Measurements from ENCODE around the gene ZNF566. TPM values are rescaled to one million over a fixed set of nuclear protein-coding genes. Genes with fewer than 3 reads are reported as not detected.

ZNF566 gene
- total RNA-seq, 2 experiments from 2014 or later = 6.3 to 6.8 TPM

- no peaks in the 10 kb centered on the region for H3K27me3 Mint-ChIP-seq
- H3K4me3 Mint-ChIP-seq = no peak overlapping the region
- H3K36me3 Mint-ChIP-seq (ENCODE audit: low read depth) = peaks cover 35% of the 10 kb centered on the region
- no peaks in the 10 kb centered on the region for H3K4me1 Mint-ChIP-seq (ENCODE audit: low read depth)
- H3K27ac ChIP-seq (ENCODE audit: low read depth in 1 of 2, low read length in 2 of 2) = no peak overlapping the region
- DNase-seq = no peak
- no peak overlapping the region for H3K4me3 ChIP-seq (ENCODE audit: low read length)
- H3K4me1 ChIP-seq (ENCODE audit: insufficient read depth, low read length) = no peaks in the 10 kb centered on the region
- no peak overlapping the region for H3K27ac Mint-ChIP-seq
- H3K27me3 ChIP-seq (ENCODE audit: control insufficient read depth in 1 of 2, insufficient read depth in 2 of 2, low read length in 2 of 2) = no peaks in the 10 kb centered on the region
- ATAC-seq (ENCODE audit: poor library complexity) = no peak
- POLR2A ChIA-PET = no interaction called here
- intact Hi-C loops (cut with DNase I, micrococcal nuclease) = no loop called here
- no peaks in the 10 kb centered on the region for H3K36me3 ChIP-seq (ENCODE audit: insufficient read depth, low read length)
- peaks cover 19% of the 10 kb centered on the region for H3K9me3 Mint-ChIP-seq
- TF ChIP-seq CTCF (IDR thresholded peaks at IDR 0.05) = no peak
- H3K9me3 ChIP-seq (ENCODE audit: control insufficient read depth in 1 of 2, insufficient read depth in 1 of 2, low read length in 2 of 2) = peaks cover 50 to 78% of the 10 kb centered on the region in 2 experiments
- CTCF ChIA-PET = no interaction called here
Observed at GRCh38 chr19:36436531-36436930, 52.8 kb downstream of the ZNF566 start.

GRCh38 chr19:36423925-36424324 is 65.4 kb downstream of the ZNF566 start:
- Mint-ChIP-seq H3K9me3 (peaks cover 18% of the 10 kb centered on the region), H3K27ac (no peak overlapping the region), H3K27me3 (peaks cover 57% of the 10 kb centered on the region), H3K4me1 (ENCODE audit: low read depth) (peaks cover 6% of the 10 kb centered on the region), H3K36me3 (ENCODE audit: low read depth) (peaks cover 34% of the 10 kb centered on the region), H3K4me3 (no peak overlapping the region)
- Histone ChIP-seq H3K9me3 (ENCODE audit: control insufficient read depth in 1 of 2, insufficient read depth in 1 of 2, low read length in 2 of 2) (peaks cover 33 to 35% of the 10 kb centered on the region in 2 experiments), H3K27me3 (ENCODE audit: control insufficient read depth in 1 of 2, insufficient read depth in 2 of 2, low read length in 2 of 2) (peaks cover 16 to 23% of the 10 kb centered on the region in 2 experiments), H3K4me3 (ENCODE audit: low read length) (no peak overlapping the region), H3K36me3 (ENCODE audit: insufficient read depth, low read length) (no peaks in the 10 kb centered on the region), H3K4me1 (ENCODE audit: insufficient read depth, low read length) (peaks cover 5% of the 10 kb centered on the region), H3K27ac (ENCODE audit: low read depth in 1 of 2, low read length in 2 of 2) (no peak overlapping the region)
- ChIA-PET CTCF (no interaction called here), POLR2A (no interaction called here)
- no peak for ATAC-seq (ENCODE audit: poor library complexity)
- DNase-seq = no peak
- intact Hi-C loops (cut with DNase I, micrococcal nuclease) = no loop called here
- no peak for TF ChIP-seq CTCF (IDR thresholded peaks at IDR 0.05)

GRCh38 chr19:36421749-36422481 is 67.4 kb downstream of the ZNF566 start:
- ChIA-PET POLR2A (no interaction called here), CTCF (no interaction called here)
- Mint-ChIP-seq H3K9me3 (peaks cover 14% of the 10 kb centered on the region), H3K27me3 (peaks cover 53% of the 10 kb centered on the region), H3K4me1 (ENCODE audit: low read depth) (peaks cover 26% of the 10 kb centered on the region), H3K4me3 (peak overlapping the region; percentile 65), H3K27ac (no peak overlapping the region), H3K36me3 (ENCODE audit: low read depth) (peaks cover 50% of the 10 kb centered on the region)
- no peak for ATAC-seq (ENCODE audit: poor library complexity)
- intact Hi-C loops (cut with DNase I, micrococcal nuclease) = no loop called here
- Histone ChIP-seq H3K36me3 (ENCODE audit: insufficient read depth, low read length) (no peaks in the 10 kb centered on the region), H3K27ac (ENCODE audit: low read depth in 1 of 2, low read length in 2 of 2) (no peak overlapping the region), H3K9me3 (ENCODE audit: control insufficient read depth in 1 of 2, insufficient read depth in 1 of 2, low read length in 2 of 2) (peaks cover 29 to 35% of the 10 kb centered on the region in 2 experiments), H3K27me3 (ENCODE audit: control insufficient read depth in 1 of 2, insufficient read depth in 2 of 2, low read length in 2 of 2) (peaks cover 16 to 23% of the 10 kb centered on the region in 2 experiments), H3K4me1 (ENCODE audit: insufficient read depth, low read length) (peaks cover 19% of the 10 kb centered on the region), H3K4me3 (ENCODE audit: low read length) (no peak overlapping the region)
- no peak for TF ChIP-seq CTCF (IDR thresholded peaks at IDR 0.05)
- no peak for DNase-seq
